ENCODE data around the gene POT1. TPM values are rescaled to one million over a fixed set of nuclear protein-coding genes. Genes with fewer than 3 reads are reported as not detected.

Gene POT1
- total RNA-seq, 1 experiment from 2014 or later = 63.9 TPM

- in situ Hi-C loops (cut with HindIII; ENCODE audit: low pct_unique_long_range_greater_than_20kb, low sequenced_read_pairs) = no loop called here
- DNase-seq (ENCODE audit: low read depth) = no peak
Observed at GRCh38 chr7:124918662-124919061, 11.0 kb downstream of the POT1 start.

- DNase-seq (ENCODE audit: low read depth) = no peak
- in situ Hi-C loops (cut with HindIII; ENCODE audit: low pct_unique_long_range_greater_than_20kb, low sequenced_read_pairs) = no loop called here
Observed at GRCh38 chr7:124915242-124915641, 14.4 kb downstream of the POT1 start.

DNA sequence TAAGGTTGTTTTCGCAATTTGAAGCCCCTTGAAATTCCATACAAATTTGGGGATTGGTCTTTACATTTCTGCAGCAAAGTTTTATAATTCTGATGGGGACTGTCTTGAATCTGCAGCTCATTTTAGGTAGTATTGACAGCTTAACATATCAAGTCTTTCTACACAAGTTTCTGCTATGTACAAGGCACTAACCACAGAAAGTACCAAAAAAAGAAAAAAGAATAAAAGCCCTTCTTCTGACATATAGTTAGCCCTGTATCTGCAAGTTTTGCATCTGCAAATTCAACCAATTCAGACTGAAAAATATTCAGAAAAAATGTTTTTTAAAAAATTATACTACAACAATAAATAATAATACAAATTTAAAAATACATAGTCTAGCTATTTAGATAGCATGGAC lies 15.3 kb downstream of the POT1 start:
- no peak for DNase-seq (ENCODE audit: low read depth)
- in situ Hi-C loops (cut with HindIII; ENCODE audit: low pct_unique_long_range_greater_than_20kb, low sequenced_read_pairs) = no loop called here

DNA sequence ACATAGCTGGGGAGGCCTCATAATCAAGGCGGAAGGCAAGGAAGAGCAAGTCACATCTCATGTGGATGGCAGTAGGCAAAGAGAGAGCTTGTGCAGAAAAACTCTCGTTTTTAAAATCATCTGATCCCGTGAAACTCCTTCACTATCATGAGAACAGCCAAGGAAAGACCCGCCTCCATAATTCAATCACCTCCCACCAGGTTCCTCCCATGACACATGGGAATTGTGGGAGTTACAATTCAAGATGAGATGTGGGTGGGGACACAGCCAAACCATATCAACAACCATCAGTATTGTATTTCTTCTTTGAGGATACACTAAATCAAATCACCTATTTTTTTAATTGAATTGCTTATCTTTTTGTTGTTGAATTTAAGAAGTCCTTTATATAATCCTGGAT lies 16.7 kb downstream of the POT1 start:
- no peak for DNase-seq (ENCODE audit: low read depth)
- in situ Hi-C loops (cut with HindIII; ENCODE audit: low pct_unique_long_range_greater_than_20kb, low sequenced_read_pairs) = no loop called here

GRCh38 chr7:124909808-124910207 lies 19.8 kb downstream of the POT1 start:
- in situ Hi-C loops (cut with HindIII; ENCODE audit: low pct_unique_long_range_greater_than_20kb, low sequenced_read_pairs) = no loop called here

GRCh38 chr7:124908259-124908658 lies 21.4 kb downstream of the POT1 start:
- DNase-seq (ENCODE audit: low read depth) = no peak
- in situ Hi-C loops (cut with HindIII; ENCODE audit: low pct_unique_long_range_greater_than_20kb, low sequenced_read_pairs) = no loop called here

More at GRCh38 chr7:124909808-124910207, 19.8 kb downstream of the POT1 start:
- DNase-seq (ENCODE audit: low read depth) = no peak

GRCh38 chr7:124907490-124907889 lies 22.1 kb downstream of the POT1 start:
- DNase-seq (ENCODE audit: low read depth) = no peak
- in situ Hi-C loops (cut with HindIII; ENCODE audit: low pct_unique_long_range_greater_than_20kb, low sequenced_read_pairs) = no loop called here

- in situ Hi-C loops (cut with HindIII; ENCODE audit: low pct_unique_long_range_greater_than_20kb, low sequenced_read_pairs) = no loop called here
- DNase-seq (ENCODE audit: low read depth) = no peak
Observed at GRCh38 chr7:124898531-124898930, 31.1 kb downstream of the POT1 start.

DNA sequence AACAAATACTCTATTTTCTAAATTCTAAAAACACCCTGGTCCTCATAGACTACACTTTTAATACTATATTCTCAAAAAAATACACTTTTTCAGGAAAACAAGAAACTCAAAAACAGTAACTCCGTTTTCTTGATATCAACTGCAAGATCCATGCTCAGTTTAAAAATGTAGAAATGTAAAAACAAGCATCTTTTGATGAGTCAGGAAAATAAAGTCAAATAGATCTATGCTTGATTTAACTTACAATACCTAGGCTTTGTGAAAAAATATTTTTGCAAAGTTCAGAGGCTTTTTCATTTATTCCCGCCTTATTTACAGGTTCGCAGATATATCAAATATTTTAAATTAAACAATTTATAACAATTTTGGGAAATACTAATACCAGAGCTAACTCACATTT lies 33.6 kb downstream of the POT1 start:
- no peak for DNase-seq (ENCODE audit: low read depth)
- in situ Hi-C loops (cut with HindIII; ENCODE audit: low pct_unique_long_range_greater_than_20kb, low sequenced_read_pairs) = no loop called here

GRCh38 chr7:124893140-124893827 lies 36.3 kb downstream of the POT1 start:
- in situ Hi-C loops (cut with HindIII; ENCODE audit: low pct_unique_long_range_greater_than_20kb, low sequenced_read_pairs) = no loop called here
- no peak for DNase-seq (ENCODE audit: low read depth)

- in situ Hi-C loops (cut with HindIII; ENCODE audit: low pct_unique_long_range_greater_than_20kb, low sequenced_read_pairs) = no loop called here
- no peak for DNase-seq (ENCODE audit: low read depth)
Observed at GRCh38 chr7:124887247-124887646, 42.4 kb downstream of the POT1 start.

GRCh38 chr7:124881981-124882380 lies 47.6 kb downstream of the POT1 start:
- no peak for DNase-seq (ENCODE audit: low read depth)
- in situ Hi-C loops (cut with HindIII; ENCODE audit: low pct_unique_long_range_greater_than_20kb, low sequenced_read_pairs) = no loop called here

GRCh38 chr7:124879771-124880170 lies 49.9 kb downstream of the POT1 start:
- in situ Hi-C loops (cut with HindIII; ENCODE audit: low pct_unique_long_range_greater_than_20kb, low sequenced_read_pairs) = no loop called here
- DNase-seq (ENCODE audit: low read depth) = no peak

- no peak for DNase-seq (ENCODE audit: low read depth)
- in situ Hi-C loops (cut with HindIII; ENCODE audit: low pct_unique_long_range_greater_than_20kb, low sequenced_read_pairs) = no loop called here
Observed at GRCh38 chr7:124879103-124879502, 50.5 kb downstream of the POT1 start.

DNA sequence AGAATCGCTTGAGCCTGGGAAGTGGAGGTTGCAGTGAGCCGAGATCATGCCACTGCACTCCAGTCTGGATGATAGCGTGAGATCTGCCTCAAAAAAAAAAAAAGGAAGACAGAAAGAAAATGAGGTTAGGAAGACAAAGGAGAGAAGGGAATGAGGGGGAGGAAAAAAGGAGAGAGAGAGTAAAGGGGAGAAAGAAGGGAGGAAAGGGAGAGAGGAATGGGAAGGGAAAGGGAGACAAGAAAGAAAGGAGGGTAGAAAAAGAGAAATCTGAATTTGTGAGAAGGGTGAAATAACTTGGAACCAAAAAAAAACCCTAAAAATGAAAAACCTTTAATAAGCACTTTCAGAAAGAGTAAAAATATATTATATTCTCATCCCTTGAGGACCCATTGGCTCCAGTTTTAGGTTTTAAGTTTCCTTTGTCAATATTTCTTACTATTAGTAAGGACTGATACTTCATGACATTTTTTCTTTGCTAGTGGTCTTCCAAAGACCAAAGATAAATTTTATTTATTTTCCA lies 54.9 kb downstream of the POT1 start:
- DNase-seq (ENCODE audit: low read depth) = no peak
- in situ Hi-C loops (cut with HindIII; ENCODE audit: low pct_unique_long_range_greater_than_20kb, low sequenced_read_pairs) = no loop called here

DNA sequence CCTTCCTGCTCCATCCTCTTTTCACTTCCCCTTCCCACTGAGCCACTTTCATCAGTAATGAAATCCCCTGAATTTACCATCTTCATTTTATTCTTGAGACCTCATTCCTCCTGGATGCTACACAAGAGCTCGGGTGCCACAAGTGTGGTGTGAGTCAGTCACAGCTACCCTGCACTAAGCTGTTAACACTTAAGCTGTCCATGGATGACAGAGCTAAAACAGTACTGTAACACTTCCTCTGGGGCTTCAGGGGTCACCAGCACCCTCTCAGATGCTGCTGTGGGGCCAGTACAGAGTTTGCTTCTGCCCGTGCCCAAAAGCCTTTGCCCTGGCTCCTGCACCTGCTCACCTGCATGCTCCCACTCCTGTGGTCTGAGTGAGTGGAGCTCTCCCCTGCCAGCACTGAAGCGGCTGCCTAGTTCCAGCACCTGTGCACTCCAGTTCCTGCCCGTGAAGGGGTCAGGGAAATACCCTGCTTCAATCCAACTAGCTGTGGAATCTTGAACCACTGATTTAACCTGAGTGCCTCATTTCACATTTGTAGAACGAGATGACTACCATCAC lies 71.9 kb downstream of the POT1 start:
- in situ Hi-C loops (cut with HindIII; ENCODE audit: low pct_unique_long_range_greater_than_20kb, low sequenced_read_pairs) = no loop called here
- no peak for DNase-seq (ENCODE audit: low read depth)

- peak; percentile 32 for DNase-seq (ENCODE audit: low read depth)
- in situ Hi-C loops (cut with HindIII; ENCODE audit: low pct_unique_long_range_greater_than_20kb, low sequenced_read_pairs) = no loop called here
Observed at GRCh38 chr7:124856299-124856888, 73.2 kb downstream of the POT1 start.

GRCh38 chr7:124843336-124843735 lies 86.3 kb downstream of the POT1 start:
- in situ Hi-C loops (cut with HindIII; ENCODE audit: low pct_unique_long_range_greater_than_20kb, low sequenced_read_pairs) = no loop called here
- DNase-seq (ENCODE audit: low read depth) = no peak

- no peak for DNase-seq (ENCODE audit: low read depth)
- in situ Hi-C loops (cut with HindIII; ENCODE audit: low pct_unique_long_range_greater_than_20kb, low sequenced_read_pairs) = no loop called here
Observed at GRCh38 chr7:124840435-124840834, 89.2 kb downstream of the POT1 start.

GRCh38 chr7:124839687-124840086 lies 89.9 kb downstream of the POT1 start:
- DNase-seq (ENCODE audit: low read depth) = no peak
- in situ Hi-C loops (cut with HindIII; ENCODE audit: low pct_unique_long_range_greater_than_20kb, low sequenced_read_pairs) = no loop called here

Data from Caki2 (cell line).